Brain pericyte (primary cell): Measurements from ENCODE around the gene ARHGAP40.

Experiments used
- DNase-seq: peaks from one replicate; pipeline ENCODE4 v3.0.0-alpha.2; 2012; ENCODE audit warnings: low read depth, low spot score

ARHGAP40 gene

DNA sequence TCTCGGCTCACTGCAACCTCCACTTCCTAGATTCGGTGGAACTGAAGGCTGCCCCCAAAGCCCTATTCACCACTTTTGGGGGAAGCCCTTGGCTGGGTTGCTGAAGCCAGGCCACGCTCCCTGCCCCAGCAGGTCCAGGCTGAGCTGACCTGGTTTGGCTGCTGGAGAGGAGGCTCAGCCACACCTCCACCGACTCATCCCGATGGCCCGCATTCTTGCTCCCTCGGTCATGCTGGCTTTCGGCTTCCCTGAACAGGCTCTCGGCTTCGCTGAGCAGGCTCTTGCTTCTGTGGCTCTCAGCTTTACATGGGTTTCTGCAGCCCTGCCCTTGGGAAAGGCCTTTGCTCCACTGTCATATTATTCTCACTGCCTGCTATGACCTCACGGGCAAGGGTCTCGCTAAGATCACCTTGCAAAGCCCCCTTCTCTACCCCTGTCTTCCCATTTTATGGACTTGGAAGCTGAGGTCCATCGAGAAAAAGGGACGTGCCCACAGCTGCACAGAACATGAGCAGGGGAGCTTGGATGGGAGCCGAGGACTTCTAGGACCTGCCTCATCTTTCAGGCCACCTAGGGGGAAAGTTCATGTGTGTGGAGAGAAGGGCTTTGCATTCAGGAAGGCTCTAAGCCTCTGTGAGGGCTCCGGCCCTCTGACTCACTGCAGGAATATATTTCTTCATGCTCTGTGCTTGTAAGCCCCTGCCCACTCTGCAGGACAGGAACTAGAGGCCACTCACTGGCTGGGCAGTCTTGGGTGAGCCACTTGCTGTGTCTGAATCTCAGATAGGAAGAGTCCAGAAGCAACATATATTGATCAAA is 15.6 kb downstream of the ARHGAP40 start:
- DNase-seq, result no peak

DNA sequence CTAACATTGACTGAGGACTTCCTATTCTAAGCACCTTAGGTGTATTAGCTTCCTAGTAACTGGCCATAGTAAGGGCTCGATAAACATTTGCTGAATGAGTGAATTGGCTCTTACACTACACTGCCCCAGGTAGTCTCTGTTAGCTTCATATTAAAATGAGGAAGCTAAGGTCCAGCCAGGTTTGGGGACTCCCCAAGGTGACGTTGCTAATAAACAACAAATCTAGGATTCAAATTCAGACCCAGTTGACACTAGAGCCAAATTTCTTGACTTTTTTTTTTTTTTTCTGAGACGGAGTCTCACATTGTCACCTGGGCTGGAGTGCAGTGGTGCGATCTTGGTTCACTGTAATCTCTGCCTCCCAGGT is 16.2 kb downstream of the ARHGAP40 start:
- DNase-seq, result no peak

DNA sequence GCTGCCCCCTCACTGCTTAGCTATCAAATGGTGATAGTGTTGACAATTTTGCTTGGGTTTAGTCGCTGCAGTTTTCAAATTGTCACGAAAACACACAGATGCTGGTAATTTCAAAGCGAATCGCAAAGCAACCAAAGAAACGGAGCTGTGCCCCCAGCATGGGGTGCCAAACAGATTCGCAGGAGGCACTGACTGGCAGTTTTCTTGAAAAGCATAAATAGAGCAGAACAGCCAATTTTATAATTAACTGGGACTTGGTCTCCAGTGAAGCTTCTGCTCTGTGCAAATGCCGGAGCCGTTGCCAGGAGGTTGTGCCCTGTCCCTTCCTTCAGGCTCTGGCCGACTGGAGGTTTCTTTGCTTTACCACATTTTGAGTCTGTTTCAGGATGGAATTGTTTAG is 18.8 kb downstream of the ARHGAP40 start:
- DNase-seq, result no peak

DNA sequence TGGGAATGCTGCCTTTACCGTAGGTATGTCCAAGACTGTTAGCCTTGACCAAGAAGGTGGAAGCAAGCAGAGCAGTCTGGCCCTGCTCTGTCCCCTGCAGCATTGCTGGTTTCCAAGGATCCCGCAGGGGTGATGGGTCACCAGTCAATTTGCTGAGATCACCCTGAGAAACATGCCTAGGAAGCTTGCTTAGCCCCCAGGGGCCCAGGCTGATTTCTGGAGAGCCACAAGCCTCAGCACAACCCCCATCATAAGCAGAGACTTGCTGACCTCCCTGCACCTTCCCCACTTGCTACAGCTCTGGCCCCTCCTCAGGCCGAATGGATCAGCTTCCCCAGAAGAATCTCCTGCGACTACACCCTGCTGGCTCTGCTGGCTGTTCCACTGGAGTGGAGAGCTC is 21.5 kb downstream of the ARHGAP40 start:
- DNase-seq, result no peak

DNA sequence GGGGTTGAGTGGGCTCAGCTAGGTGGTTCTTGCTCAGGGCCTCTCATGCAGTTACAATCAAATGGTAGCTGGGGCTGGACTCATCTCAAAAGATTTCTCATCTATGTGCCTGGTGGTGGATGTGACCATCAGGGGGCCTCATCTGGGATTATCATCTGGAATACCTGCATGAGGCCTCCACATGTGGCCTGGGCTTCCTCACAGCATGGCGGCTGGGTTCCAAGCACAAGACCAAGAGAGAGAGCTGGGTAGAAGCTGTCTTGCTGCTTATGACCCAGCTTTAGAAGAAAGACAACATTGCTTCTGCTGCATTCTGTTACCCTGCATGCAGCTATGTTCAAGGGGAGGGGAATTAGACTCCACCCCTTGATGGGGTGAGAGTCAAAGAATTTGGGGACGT is 22.5 kb downstream of the ARHGAP40 start:
- no peak for DNase-seq

DNA sequence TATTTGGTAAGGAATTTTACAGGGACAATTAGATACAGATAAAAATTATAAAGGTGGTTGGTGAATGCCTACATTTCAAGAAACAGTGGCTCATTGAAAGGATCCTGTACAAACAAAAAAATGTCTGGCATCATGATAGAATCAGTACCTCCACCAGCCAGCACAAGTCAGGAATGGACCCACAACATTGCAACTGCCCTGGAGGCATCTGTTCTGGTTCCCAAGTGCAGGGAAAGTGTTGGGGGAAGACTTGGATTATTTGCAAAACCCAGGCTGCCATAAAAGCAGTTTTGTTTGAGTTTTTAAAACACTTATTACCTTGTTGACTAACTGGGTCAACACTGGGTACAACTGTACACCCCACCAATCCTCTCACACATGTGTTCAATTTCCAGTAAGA is 24.3 kb downstream of the ARHGAP40 start:
- DNase-seq, result no peak

DNA sequence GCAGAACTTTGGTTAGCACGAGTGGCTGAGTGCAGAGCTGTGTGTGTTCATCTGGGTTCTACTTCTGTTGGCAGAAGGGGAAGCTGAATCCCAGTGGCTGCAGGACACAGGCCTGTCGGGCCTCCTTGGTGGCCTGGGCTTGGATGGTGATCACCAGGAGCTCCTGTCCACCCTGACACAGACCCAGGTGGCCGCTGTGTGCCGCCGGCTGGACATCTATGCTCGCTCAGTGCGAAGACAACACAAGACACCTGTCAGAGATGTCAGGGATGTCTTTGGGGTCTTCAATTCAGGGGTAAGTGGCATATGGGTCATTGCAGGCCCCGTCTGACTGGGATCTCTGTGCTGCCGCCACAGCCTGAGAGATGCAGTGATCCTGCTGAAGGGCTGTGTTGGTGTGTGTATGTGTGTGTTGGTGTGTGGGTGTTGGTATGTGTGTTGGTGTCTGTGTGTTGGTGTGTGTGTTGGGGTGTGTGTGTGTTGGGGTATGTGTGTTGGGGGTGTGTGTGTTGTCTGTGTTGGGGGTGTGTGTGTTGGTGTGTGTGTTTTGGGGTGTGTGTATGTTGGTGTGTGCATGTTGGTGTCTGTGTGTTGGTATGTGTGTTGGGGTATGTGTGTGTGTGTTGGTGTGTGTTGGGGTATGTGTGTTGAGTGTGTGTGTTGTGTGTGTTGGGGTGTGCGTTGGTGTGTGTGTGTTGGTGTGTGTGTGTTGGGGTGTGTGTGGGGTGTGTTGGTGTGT is 25.5 kb downstream of the ARHGAP40 start:
- DNase-seq, result no peak

DNA sequence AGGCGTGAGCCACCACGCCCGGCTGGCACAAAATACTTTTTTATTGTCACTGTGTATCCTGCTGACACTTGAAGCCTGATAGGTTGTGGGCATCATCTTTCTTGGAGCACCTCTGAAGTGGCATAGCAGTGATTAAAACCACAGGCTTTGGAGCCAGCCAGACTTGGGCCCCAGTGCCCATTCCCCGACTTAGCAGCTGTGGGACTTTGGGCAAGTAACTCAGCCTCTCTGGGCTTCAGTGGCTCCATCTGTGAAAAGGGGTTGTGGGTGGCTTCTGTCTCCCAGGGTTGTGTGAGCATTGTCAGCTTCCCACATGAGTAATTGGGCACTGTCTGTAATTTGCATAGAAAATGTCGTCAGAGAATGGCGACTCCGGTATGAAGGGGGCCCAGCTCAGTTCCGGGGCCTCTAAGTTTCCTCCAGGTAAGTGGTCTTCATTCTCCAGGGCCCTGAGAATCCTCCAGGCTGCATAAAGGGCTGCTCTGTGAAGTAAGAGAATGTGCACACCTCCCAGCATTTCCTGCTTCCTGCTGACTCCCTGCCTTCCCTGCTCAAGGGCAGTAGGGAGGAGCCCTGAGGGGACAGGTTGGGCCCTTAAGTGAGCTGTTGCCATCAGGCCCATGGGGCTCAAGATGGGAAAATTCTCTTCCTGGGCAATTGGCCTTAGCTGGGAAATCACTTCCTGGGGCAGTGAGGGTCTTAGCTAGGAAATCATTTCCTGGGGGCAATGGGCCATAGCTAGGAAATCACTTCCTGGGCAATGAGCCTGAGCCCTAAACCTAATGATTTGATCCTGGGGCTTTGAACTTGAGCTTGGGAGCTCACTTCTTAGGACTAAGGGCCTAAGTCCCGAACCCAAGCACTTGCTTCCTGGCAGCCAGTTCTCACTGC is 27.2 kb downstream of the ARHGAP40 start:
- DNase-seq, result no peak

DNA sequence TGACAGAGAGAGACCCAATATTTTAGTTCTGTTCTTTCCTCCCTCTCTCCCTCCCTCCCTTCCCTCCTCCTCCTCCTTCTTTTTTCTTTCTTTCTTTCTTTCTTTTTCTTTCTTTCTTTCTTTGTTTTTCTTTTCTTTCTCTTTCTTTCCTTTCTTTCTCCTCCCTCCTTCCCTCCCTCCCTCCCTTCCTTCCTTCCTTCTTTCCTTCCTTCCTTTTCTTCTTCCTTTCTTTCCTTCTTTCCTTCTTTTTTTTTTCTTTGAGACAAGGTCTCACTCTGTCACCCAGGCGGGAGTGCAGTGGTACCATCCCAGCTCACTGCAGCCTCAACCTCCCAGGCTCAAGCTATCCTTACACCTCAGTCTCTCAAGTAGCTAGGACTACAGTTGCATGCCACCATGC is 28.4 kb downstream of the ARHGAP40 start:
- no peak for DNase-seq

DNA sequence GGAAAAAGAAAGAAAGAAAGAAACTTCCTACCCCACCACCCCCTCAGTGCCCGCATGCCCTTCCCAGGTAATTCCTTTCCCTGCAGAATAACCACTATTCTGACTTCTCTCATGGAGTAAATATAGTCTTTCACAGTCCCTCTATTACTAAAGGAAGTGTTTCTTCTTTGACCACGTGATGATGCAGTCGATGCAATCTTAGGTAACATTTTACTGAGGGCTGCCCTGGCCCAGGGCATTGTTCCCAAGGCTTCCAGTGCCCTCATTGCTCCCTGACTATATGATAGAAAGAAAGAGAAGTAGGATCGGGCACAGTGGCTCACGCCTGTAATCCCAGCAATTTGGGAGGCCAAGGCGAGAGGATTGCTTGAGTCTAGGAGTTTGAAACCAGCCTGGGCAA is 29.1 kb downstream of the ARHGAP40 start:
- no peak for DNase-seq

DNA sequence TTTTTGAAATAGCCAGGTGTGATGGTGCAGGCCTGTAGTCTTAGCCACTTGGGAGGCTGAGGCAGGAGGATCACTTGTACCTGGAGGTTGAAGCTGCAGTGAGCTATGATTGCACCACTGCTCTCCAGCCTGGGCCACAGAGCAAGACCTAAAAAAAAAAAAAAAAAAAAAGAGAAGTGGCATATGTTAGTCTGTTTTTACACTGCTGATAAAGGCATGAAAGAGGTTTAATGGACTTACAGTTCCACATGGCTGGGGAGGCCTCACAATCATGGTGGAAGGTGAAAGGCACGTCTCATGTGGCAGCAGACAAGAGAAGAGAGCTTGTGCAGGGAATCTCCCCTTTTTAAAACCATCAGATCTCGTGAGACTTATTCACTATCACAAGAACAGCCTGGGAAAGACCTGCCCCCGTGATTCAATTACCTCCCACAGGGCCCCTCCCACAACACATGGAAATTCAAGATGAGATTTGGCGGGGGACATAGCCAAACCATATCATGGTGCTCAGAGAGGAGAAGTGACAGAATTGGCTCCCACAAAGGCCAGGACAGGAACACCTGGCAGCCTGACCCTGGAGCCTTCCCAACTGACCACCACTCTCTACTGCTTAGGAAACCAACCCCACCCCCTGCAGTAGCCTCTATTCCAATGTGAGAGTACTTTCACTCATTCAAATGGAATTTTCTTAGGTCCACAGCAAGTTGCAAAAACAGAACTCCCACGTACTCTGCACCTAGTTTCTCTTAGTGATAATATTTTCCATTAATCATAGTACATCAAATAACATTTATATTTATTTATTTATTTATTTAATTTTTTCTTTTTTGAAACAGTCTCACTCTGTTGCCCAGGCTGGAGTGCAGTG is 29.8 kb downstream of the ARHGAP40 start:
- DNase-seq, result no peak

DNA sequence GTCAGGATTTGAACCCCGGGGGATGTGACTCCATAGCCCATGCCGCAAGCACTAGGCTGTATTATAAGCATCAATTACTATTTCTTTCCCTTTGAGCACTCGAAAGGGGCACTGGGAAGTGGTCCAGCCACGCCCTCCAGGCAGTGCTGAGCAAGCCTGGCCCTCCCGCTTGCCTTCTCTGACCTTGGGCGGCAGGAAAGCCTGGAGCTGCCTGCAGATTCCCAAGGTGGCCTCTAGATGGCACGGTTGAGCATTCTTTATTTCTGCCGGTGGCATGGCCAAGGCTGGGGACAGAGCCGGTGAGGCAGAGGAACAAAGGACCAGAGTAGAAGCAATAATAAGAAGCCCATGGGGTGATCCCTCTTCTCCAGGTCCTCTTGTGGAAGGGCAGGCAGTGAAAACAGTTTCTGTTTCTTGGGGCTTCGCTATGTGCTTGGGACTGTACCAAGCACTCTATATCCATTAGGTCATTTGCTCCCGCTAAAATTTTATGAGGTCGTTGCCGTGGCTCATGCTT is 32.0 kb downstream of the ARHGAP40 start:
- DNase-seq, result no peak

DNA sequence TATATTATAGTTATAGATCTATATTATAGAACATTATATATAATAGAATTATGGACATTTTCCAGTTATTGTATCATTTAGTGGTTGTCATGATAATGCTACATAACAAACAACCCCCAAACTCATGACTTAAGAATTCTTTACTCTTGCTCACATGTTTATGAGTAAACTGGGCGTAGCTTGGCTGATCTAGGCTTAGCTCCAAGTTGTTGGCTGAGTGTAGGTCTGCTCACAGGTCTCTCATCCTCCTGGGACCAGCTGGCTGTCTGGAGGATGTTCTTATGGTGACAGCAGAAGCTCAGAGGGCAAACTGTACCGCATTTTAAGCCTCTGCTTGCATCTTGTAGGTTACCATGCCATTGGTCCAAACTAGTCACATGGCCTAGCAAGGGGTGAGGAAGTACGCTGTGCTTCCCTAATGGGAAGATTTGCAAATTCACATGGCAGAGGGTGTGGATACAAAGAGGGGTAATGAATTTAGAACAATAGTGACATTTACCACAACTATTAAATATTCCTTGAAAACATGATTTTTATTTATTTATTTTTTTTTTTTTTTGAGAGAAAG is 34.2 kb downstream of the ARHGAP40 start:
- no peak for DNase-seq

DNA sequence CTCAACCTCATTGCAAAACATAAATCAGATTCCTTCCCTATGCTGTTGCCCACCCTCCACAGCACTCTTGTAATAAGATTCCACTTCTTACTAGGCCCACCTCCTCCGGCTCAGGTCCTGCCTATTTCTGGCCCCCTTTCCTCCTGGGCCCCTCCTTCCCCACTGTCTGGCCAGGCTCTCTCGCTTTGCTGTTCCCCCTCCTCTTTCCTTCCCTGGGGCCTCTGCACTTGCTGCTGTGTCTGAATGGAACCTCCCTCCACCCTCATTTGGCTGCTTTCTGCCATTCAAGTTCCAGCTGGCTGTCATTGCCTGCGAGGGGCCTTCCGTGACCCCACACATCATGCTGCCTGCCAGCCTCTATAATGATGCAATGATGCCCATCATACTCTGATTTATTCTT is 38.9 kb downstream of the ARHGAP40 start:
- no peak for DNase-seq

DNA sequence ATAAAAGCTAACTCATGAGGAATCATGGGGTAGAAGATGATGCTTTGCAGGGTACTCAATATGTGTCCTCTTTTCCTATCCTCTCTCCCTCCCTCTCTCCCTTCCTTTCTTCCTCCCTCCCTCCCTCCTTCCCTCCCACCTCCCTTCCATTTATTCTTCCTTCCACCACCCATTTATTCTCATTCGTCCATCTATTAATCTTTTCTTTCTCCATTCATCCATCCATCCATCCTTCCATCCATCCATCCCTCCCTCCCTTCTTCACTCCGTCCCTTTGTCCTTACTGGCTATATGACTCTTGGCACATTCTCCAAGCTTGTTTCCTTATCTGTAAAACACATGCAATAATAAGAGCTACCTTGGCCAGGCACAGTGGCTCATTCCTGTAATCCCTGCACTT is 40.9 kb downstream of the ARHGAP40 start:
- no peak for DNase-seq

DNA sequence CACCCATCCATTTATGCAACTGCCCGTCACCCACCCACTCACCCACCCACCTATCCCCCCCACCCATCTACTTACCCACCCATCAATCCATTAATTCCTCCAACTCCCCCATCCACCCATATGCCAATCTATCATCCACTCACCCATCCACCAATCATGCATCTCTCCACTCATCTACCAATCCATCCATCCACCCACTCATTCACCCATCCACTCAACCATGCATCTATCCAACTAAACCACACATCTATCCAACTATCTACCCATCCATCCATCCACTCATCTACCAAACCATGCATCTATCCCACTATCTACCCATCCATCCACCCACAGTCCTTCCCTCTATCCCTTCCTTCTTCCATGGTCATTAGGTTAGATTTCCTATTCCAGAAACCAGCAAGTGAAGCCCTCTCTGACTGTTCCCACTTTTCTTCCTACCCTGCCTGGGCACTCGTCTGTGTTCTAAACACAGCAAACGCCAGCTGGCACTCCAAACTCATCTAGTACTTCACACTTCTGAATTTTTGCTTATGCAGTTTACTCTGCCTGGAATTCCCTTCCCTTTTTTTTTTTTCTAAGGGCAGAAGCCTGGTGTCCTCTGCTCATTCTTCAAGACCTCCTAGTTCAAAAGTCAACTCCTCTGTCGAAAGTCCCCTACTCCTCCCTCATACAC is 43.1 kb downstream of the ARHGAP40 start:
- DNase-seq, result no peak

DNA sequence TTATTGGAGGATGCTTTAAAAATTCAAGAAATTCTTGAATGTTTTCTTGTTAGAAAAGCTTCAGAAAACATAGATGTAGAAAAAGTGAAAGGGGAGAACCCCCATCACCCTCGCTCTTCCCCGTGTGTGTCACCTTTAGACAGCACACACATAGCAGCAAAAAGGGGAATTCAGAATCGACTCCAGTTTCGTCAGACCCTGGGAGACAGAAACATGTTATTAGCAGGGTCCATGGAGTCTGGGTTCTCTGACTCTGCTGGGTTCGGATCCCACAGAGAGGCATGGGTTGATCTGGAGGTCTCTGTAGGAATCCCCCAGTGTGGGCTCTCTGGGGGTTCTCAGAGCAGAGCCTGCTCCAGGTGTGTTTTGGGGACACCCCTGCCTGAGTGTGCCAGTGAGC is 43.7 kb downstream of the ARHGAP40 start:
- no peak for DNase-seq

DNA sequence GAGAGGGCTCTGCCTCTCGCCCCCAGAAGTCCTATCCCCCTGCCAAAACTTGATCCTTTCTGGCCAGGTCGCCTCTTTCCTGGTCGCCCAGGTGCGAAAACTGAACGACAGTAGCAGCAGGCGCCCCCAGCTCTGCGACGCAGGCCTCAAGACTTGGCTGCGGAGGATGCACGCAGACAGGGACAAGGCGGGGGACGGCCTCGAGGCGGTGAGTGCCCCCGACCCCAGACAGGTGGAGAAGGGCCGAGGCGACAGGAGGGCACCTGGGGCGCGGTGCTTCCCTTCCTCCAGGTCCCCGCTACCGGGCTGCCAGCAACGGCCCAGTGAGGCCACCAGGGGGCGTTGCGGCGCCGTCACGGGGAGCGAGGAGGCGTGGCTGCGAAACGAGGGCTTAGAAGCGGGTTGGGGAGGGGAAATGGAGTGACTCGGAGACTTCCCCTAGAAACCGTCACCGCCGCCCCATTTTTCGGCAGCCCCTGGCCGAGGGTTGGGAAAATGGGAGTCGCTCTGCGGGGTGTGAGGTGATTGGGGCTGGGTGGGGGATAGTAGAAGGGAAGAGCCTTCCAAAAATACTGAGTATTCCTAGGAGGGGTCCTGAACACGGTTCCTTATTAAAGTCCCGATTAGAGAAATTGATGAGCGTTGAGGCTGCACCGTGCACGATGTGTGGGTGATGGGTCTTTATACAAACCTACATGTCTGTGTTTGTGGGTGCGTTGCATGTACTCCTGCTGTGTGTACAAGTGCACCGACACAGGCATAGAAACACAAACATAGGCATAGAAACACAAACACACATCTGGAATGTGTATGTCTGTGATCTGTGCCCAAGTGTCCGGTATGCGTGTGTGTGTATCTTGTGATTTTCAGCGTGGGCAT is 44.6 kb downstream of the ARHGAP40 start:
- DNase-seq, result no peak

DNA sequence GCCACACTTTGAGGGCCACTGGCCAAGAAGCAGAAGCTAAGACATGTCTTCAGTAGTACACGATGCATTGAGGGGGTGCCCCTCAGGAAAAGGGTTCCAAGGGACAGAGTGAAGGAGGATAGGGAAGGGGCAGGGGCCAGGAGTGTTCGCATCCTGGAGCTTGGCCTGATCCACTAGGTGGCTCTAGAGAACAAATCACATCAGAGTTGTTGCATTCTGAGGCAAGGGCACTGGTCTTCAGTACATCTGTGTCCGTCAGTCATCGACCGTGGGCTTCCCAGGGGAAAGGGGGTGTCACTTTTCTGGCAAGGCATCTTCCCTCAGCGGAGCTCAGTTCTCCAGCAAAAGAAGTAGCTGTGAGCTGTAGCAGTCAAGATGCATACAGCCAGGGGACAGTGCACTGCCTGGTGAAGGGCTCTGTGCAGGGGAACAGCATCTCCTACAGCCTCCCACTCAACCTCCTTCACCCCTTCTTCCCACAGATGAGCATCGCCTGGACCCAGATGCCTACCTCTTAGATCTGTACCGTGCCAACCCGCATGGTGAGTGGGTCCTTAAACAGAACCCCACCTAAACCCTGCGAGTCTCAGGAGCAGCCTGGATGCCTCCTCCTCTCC is 47.8 kb downstream of the ARHGAP40 start:
- no peak for DNase-seq
